H1 (cell line): ENCODE results near the gene TSSC4. TPM values are rescaled to one million over a fixed set of nuclear protein-coding genes. Genes with fewer than 3 reads are reported as not detected.

Experiments
- ASH2L ChIP-seq: fragments of 200-600, 300-600 bp; sonication (generic); IDR thresholded peaks from one replicate; pipeline ENCODE4 v1.7.1; 2017; ENCODE audit warnings: low read length
- BCL11A ChIP-seq, 2 experiments: IDR thresholded peaks; one replicate each; pipeline ENCODE4 v1.6.1; 2011; ENCODE audit warnings: low read depth in 2 of 2, low read length in 2 of 2, mild to moderate bottlenecking in 2 of 2
- CBX8 ChIP-seq: fragments of 300-800, 300-1000 bp; sonication (generic); IDR thresholded peaks from 2 replicates; pipeline ENCODE4 v1.7.1; 2016; ENCODE audit warnings: low read depth, low read length, borderline replicate concordance
- EP300 ChIP-seq, 2 experiments: IDR thresholded peaks; 1 replicate in 1 of 2; 2 replicates in 1 of 2; pipeline ENCODE4 v1.6.1; 2011 to 2012; ENCODE audit warnings: low read depth in 2 of 2, low read length in 2 of 2, mild to moderate bottlenecking in 2 of 2, borderline replicate concordance in 1 of 2, inconsistent platforms in 1 of 2, moderate library complexity in 1 of 2
- HDAC2 ChIP-seq, 2 experiments: fragments of 300-600 bp in 1 of 2; sonication (generic) in 1 of 2; IDR thresholded peaks; 2 replicates each; pipeline ENCODE4 v1.6.1; 2011 to 2012; ENCODE audit warnings: low read depth in 2 of 2, low read length in 2 of 2, mild to moderate bottlenecking in 2 of 2, moderate library complexity in 2 of 2, borderline replicate concordance in 1 of 2, inconsistent platforms in 1 of 2
- HDAC6 ChIP-seq: IDR thresholded peaks from one replicate; pipeline ENCODE4 v1.7.1; 2012; ENCODE audit warnings: low read depth, mild to moderate bottlenecking, inconsistent platforms, low read length, moderate library complexity
- NANOG ChIP-seq: IDR thresholded peaks from 2 replicates; pipeline ENCODE4 v1.6.1; 2011; ENCODE audit warnings: low read length, low read depth, mild to moderate bottlenecking, inconsistent platforms; ENCODE audit not compliant: insufficient read depth, poor library complexity, severe bottlenecking
- RXRA ChIP-seq: IDR thresholded peaks from 2 replicates; pipeline ENCODE4 v1.6.1; 2011; ENCODE audit warnings: low read depth, mild to moderate bottlenecking, low read length, moderate library complexity; ENCODE audit not compliant: insufficient read depth
- SP2 ChIP-seq: IDR thresholded peaks from 2 replicates; pipeline ENCODE4 v1.6.1; 2012; ENCODE audit warnings: mild to moderate bottlenecking, low read length, inconsistent platforms
- TEAD4 ChIP-seq: IDR thresholded peaks from 2 replicates; pipeline ENCODE4 v1.6.1; 2012; ENCODE audit warnings: low read depth, low read length, inconsistent platforms, mixed read lengths
- polyA plus RNA-seq, 7 experiments: library from polyadenylated mRNA; depleted of rRNA in 3 of 7; stranded (reverse) in 5 of 7; unstranded in 2 of 7; fragments of >200 nt in 5 of 7; fragments of 200-250 nt in 2 of 7; gene quantifications; 1 replicate in 5 of 7; 2 replicates in 1 of 7; 4 replicates in 1 of 7; pipeline versions ENCODE4 v1.2.1 to v1.2.3, GENCODE V29; 2011 to 2013; ENCODE audit warnings: missing spikeins in 2 of 7, mixed read lengths in 2 of 7
- total RNA-seq: library from RNA; stranded (reverse); fragmentation: NEBNext Ultra II Directional; extraction: Animal tissue kit (Norgen Biotek cat#: 25700); gene quantifications from 2 replicates; pipeline ENCODE4 v1.2.1, GENCODE V29; 2021
- TF ChIP-seq, protein P1 (sequence below): fragments of 300-600 bp; sonication (generic); IDR thresholded peaks from 2 replicates; pipeline ENCODE4 v1.7.1; 2012; ENCODE audit warnings: low read length, moderate library complexity, mild to moderate bottlenecking, inconsistent platforms; ENCODE audit not compliant: insufficient replicate concordance

The TSSC4 gene
- total and polyA plus RNA-seq, 2 of the 8 experiments (the other 6 are each of a cell fraction or from before 2014, with no cell fraction given): 34.0 to 39.3 TPM

DNA sequence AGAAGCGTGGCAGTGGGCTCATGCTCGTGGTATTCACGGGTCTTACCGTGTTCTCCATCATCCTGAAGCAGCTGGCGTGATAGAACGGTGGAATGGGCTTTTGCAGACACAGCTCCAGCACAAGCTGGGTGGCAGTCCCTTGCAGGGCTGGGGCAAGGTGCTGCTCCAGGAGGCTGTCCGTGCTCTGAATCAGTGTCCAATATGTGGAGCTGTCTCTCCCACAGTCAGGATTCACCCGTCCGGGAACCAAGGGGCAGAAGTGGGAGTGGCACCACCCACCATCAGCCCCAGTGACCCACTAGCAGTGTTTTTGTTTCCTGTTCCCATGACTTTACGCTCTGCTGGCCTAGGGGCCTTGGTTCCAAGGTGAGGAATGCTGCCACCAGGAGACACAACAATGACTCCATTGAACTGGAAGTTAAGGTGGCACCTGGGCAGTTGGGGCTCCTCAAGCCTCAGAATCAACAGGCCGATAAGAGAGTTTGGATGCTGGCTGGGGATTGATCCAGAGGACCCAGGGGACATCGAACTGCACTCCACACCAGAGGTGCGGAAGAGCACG is 40.4 kb upstream of the TSSC4 start (continued):
- TF ChIP-seq, protein P1, sequence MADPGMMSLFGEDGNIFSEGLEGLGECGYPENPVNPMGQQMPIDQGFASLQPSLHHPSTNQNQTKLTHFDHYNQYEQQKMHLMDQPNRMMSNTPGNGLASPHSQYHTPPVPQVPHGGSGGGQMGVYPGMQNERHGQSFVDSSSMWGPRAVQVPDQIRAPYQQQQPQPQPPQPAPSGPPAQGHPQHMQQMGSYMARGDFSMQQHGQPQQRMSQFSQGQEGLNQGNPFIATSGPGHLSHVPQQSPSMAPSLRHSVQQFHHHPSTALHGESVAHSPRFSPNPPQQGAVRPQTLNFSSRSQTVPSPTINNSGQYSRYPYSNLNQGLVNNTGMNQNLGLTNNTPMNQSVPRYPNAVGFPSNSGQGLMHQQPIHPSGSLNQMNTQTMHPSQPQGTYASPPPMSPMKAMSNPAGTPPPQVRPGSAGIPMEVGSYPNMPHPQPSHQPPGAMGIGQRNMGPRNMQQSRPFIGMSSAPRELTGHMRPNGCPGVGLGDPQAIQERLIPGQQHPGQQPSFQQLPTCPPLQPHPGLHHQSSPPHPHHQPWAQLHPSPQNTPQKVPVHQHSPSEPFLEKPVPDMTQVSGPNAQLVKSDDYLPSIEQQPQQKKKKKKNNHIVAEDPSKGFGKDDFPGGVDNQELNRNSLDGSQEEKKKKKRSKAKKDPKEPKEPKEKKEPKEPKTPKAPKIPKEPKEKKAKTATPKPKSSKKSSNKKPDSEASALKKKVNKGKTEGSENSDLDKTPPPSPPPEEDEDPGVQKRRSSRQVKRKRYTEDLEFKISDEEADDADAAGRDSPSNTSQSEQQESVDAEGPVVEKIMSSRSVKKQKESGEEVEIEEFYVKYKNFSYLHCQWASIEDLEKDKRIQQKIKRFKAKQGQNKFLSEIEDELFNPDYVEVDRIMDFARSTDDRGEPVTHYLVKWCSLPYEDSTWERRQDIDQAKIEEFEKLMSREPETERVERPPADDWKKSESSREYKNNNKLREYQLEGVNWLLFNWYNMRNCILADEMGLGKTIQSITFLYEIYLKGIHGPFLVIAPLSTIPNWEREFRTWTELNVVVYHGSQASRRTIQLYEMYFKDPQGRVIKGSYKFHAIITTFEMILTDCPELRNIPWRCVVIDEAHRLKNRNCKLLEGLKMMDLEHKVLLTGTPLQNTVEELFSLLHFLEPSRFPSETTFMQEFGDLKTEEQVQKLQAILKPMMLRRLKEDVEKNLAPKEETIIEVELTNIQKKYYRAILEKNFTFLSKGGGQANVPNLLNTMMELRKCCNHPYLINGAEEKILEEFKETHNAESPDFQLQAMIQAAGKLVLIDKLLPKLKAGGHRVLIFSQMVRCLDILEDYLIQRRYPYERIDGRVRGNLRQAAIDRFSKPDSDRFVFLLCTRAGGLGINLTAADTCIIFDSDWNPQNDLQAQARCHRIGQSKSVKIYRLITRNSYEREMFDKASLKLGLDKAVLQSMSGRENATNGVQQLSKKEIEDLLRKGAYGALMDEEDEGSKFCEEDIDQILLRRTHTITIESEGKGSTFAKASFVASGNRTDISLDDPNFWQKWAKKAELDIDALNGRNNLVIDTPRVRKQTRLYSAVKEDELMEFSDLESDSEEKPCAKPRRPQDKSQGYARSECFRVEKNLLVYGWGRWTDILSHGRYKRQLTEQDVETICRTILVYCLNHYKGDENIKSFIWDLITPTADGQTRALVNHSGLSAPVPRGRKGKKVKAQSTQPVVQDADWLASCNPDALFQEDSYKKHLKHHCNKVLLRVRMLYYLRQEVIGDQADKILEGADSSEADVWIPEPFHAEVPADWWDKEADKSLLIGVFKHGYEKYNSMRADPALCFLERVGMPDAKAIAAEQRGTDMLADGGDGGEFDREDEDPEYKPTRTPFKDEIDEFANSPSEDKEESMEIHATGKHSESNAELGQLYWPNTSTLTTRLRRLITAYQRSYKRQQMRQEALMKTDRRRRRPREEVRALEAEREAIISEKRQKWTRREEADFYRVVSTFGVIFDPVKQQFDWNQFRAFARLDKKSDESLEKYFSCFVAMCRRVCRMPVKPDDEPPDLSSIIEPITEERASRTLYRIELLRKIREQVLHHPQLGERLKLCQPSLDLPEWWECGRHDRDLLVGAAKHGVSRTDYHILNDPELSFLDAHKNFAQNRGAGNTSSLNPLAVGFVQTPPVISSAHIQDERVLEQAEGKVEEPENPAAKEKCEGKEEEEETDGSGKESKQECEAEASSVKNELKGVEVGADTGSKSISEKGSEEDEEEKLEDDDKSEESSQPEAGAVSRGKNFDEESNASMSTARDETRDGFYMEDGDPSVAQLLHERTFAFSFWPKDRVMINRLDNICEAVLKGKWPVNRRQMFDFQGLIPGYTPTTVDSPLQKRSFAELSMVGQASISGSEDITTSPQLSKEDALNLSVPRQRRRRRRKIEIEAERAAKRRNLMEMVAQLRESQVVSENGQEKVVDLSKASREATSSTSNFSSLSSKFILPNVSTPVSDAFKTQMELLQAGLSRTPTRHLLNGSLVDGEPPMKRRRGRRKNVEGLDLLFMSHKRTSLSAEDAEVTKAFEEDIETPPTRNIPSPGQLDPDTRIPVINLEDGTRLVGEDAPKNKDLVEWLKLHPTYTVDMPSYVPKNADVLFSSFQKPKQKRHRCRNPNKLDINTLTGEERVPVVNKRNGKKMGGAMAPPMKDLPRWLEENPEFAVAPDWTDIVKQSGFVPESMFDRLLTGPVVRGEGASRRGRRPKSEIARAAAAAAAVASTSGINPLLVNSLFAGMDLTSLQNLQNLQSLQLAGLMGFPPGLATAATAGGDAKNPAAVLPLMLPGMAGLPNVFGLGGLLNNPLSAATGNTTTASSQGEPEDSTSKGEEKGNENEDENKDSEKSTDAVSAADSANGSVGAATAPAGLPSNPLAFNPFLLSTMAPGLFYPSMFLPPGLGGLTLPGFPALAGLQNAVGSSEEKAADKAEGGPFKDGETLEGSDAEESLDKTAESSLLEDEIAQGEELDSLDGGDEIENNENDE: no peak
- no peak for TF ChIP-seq BCL11A (IDR thresholded peaks at IDR 0.05; ENCODE audit: low read depth in 2 of 2, low read length in 2 of 2)
- TF ChIP-seq EP300 (IDR thresholded peaks at IDR 0.05; ENCODE audit: borderline replicate concordance in 1 of 2, low read depth in 2 of 2, low read length in 2 of 2): no peak
- TF ChIP-seq CBX8: no peak
- TF ChIP-seq HDAC2 (IDR thresholded peaks at IDR 0.05; ENCODE audit: borderline replicate concordance in 1 of 2, low read depth in 2 of 2, low read length in 2 of 2): no peak
- no peak for TF ChIP-seq RXRA
- no peak for TF ChIP-seq HDAC6
- no peak for TF ChIP-seq NANOG
- no peak for TF ChIP-seq TEAD4
- no peak for TF ChIP-seq SP2
- TF ChIP-seq ASH2L: no peak
